GM18502 (cell line): Measurements from ENCODE around the gene AMZ1.
"Not testable (repeated sequence)": the region's sequence is repeated elsewhere in the genome, so short reads cannot be mapped to it uniquely, and the experiment has no call there.

Experiments
- ATAC-seq: cut with Tn5 transposase; IDR thresholded peaks from one replicate; pipeline ENCODE4 v1.9.1; 2021; ENCODE audit warnings: mild to moderate bottlenecking; ENCODE audit not compliant: unreplicated experiment, poor library complexity

The AMZ1 gene

DNA sequence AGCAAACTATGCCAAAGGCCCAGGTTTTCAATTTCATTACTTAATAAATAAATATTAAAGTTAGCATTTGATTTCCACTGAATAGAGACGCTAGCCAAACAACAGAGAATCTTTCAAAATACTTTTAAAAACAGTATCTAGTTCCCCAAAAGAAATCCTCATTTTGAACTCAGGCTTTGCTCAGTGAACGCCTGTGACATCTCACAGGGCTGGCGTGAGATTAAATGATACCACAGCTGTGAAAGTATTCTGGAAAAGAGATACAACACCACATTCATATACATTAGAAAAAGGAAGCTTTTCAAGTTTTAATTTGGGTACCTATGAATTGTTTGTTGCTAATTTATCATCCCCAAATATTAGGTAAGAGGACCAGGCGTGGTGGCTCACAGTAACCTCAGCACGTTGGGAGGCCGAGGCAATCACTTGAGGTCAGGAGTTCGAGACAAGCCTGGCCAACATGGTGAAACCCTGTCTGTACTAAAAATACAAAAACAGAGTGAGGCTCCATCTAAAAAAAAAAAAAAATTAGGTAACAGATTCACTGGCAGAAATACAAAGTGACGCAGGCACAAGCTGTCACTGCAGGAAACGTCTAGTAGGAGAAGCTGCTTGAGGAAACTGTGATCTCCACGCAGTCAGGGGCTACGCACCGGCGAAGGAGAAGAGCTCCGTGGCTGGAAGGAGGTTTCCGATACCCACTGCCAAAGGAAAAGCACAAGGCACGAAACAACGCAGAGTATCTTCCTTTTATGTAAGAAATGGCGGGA lies 50.0 kb downstream of the AMZ1 start:
- ATAC-seq, result no peak

DNA sequence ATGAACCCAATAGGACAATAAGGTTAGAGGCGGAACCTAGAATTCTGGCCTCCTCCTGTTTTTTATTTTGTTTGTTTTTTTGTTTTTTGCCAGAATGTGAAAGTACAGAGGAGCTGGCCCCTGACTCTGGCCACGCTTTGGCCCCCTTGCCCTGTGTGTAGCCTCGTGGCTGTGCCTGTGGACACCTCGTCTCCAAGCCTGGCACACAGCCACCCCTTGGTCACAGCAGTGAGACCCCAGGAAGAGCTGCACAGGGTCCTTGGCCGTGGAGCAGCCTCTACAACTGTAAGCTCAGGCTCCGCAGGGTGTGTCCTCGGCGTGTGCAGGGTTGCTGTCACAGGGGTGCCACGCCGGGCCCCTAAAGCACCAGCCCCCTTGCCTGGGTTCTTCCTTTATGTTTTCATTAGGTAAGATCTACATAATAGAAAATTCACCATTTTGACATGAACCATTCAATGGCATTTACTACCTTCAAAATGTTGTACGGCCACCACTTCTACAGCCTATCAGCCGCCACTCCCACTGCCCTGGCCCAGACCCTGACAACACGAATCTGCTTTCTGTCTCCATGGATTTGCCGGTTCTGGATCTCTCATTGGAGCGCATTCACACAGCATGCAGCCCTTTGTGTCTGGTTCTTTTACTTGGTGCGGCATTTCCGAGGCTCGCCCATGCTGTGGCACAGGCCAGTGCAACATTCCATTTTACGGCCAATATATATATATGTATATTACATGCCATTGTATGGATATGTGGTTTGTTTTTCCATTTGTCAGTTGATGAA lies 51.0 kb downstream of the AMZ1 start:
- no peak for ATAC-seq

DNA sequence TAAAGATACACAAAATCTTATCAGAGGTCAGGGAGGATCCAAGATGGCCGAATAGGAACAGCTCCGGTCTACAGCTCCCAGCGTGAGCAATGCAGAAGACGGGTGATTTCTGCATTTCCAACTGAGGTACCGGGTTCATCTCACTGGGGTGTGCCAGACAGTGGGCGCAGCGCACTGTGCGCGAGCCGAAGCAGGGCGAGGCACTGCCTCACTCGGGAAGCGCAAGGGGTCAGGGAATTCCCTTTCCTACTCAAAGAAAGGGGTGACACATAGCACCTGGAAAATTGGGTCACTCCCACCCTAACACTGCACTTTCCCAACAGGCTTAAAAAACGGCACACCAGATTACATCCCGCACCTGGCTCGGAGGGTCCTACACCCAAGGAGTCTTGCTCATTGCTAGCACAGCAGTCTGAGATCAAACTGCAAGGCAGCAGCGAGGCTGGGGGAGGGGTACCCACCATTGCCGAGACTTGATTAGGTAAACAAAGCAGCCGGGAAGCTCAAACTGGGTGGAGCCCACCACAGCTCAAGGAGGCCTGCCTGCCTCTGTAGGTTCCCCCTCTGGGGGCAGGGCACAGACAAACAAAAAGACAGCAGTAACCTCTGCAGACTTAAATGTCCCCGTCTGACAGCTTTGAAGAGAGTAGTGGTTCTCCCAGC lies 55.7 kb downstream of the AMZ1 start:
- ATAC-seq, result not testable (repeated sequence)

DNA sequence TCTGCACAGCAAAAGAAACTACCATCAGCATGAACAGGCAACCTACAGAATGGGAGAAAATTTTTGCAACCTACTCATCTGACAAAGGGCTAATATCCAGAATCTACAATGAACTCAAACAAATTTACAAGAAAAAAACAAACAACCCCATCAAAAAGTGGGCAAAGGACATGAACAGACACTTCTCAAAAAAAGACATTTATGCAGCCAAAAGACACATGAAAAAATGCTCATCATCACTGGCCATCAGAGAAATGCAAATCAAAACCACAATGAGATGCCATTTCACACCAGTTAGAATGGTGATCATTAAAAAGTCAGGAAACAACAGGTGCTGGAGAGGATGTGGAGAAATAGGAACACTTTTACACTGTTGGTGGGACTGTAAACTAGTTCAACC lies 60.7 kb downstream of the AMZ1 start:
- ATAC-seq, result not testable (repeated sequence)

DNA sequence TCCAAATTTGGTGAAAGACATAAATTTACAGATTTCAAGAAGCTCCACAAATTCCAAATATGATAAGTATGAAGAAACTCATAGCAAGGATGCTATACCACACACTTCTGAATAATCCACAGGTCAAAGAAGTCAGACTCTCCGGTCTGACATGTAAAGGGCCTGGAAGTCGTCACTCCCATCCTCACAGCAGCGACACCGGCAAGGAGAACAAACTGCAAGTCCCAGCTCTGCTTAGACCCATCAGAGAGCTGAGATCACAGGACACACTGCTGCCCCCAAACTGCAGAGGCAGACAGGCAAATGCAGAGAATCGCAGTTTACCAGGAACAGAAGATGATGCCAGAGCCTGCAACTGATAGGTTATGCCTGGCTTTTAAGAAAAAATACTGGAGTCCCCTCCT lies 62.0 kb downstream of the AMZ1 start:
- no peak for ATAC-seq

DNA sequence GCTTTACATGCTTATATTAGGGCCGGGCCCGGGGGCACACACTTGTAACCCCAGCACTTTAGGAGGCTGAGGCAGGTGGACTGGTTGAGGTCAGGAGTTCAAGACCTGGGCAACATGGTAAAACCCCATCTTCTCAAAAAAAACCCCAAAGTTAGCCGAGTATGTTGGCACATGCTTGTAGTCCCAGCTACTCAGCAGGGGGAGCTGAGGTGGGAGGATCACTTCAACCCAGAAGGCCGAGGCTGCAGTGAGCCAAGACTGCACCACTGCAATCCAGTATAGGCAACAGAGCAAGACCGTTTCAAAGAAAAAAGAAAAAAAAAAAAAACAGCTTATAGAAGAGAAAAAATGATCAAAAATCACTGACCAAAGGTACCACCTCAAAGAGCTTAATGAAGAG lies 63.1 kb downstream of the AMZ1 start:
- no peak for ATAC-seq

DNA sequence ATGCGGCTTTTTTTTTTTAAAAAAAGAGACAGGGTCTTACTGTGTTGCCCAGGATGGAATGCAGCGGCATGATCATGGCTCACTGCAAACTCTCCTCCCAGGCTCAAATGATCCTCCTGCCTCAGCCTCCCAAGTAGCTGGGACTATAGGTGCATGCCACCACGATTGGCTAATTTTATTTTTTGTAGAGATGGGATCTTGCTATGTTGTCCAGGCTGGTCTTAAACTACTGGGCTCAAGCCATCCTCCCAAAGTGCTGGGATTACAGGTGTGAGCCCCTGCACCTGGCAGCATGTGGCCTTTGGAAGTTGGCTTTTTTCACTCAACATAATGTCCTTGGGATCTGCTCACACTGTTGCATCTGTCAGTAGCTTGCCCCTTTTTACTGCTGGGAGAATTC lies 65.1 kb downstream of the AMZ1 start:
- ATAC-seq, result no peak

DNA sequence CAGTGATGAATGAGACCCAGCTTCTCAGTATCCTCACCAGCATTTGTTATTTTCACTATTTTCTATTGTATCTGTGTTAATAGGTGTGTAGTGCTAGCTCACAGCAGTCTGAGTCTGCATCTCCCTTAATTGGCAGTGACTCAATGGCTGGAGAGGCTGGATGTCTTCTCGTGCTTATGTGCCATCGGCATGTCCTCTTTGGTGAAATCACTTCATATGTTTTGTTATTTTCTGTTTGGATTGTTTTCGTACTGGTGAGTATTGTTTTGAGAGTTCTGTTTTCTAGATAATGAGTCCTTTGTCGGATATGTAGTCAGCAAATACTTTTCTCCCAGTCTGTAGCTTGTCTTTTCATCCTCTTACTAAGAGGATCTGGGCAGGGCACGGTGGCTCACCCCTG lies 66.1 kb downstream of the AMZ1 start:
- no peak for ATAC-seq

DNA sequence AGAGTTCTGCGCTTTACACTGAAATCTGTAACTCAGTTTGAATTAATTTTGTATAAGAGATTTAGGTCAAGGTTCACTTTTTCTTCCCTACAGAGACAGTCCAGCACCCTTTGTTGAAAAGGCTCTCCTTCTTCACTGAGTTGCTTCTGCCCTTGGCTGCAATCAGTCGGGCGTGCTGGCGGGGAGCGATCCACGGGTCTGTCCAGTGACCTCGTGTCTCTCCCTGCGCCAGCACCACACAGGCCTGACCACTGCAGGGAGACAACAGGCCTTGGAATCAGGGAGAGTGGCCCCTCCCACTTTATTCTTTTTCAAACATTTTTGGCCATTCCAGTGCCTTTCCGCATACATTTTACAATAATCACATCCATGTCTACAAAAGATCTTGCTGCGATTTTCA lies 66.9 kb downstream of the AMZ1 start:
- ATAC-seq, result no peak

DNA sequence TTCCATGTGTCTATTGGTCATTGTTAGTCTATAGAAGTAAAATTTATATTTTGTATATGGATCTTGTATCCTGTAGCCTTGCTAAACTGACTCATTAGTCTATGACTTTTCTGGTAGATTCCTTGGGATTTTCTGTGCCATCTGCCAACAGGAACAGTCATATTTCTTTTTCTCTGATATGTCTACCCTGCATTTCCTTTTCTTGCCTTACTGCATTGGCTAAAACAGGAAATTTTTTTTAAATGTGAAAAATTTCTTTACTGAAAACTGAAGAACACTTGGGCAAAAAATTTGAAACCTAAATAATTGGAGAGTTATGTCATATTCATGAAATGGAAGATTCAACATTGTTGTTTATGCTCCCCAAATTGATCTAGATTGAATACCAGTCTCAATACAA lies 67.5 kb downstream of the AMZ1 start:
- ATAC-seq, result no peak

DNA sequence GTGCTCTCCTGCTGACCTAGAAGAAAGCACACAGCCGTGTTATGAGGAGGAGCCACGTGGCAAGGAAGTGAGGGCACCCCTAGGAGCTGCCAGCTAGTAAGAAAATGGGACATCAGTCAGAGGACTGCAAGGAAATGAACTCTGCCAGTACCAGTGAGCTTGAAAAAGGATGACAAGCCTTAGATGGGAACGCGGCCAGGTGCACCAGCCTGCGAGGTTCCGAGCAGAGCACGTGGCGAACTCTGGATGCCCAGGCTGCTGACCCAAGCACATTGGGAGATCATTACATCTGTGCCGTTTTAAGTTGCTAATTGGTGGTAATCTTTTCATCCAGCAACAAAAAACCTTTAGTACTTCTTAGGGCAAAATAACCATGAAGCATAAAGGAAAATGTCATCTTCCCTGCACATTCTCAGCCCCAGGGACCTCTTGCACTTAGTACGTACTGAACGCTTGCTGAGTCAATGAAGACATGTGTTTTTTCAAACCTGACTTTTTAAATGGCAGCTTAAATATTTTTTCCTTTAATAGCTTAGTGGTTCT lies 69.4 kb downstream of the AMZ1 start:
- ATAC-seq, result peak; percentile 14

DNA sequence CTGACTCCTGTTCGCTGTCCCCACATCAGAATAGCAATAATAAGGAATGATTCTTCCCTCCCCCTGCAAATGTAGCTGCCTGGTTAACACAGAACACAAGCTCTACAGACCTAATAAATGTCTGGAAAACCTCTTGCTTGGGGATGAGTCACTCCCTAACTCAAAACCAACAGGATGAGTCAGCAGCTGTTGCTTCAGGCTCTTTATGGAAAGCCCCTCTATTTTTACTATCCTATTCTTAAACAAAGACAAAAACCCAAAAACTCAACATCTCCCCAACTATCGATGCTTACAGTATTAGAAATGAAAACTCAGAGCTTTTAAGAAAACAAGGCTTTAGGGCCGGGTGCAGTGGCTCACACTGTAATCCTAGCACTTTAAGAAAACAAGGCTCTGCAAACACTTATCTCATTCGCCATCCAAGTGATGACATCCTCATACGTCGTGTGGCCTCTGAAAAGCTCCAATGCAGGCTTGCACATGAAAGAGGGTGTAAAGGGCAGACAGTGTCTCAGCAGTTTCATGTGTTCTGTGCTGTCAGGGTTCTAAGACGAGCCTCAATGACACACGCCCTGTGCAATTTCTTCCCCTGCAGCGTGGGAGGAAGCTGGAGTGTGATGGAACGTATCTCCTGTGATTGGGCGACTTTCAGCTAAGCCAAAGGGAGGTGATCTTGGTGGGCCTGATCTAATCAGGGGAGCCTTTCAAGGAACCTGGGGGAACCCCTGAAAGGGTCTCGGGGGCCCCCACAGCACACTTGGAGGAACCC lies 70.1 kb downstream of the AMZ1 start:
- peak; percentile 85 for ATAC-seq

DNA sequence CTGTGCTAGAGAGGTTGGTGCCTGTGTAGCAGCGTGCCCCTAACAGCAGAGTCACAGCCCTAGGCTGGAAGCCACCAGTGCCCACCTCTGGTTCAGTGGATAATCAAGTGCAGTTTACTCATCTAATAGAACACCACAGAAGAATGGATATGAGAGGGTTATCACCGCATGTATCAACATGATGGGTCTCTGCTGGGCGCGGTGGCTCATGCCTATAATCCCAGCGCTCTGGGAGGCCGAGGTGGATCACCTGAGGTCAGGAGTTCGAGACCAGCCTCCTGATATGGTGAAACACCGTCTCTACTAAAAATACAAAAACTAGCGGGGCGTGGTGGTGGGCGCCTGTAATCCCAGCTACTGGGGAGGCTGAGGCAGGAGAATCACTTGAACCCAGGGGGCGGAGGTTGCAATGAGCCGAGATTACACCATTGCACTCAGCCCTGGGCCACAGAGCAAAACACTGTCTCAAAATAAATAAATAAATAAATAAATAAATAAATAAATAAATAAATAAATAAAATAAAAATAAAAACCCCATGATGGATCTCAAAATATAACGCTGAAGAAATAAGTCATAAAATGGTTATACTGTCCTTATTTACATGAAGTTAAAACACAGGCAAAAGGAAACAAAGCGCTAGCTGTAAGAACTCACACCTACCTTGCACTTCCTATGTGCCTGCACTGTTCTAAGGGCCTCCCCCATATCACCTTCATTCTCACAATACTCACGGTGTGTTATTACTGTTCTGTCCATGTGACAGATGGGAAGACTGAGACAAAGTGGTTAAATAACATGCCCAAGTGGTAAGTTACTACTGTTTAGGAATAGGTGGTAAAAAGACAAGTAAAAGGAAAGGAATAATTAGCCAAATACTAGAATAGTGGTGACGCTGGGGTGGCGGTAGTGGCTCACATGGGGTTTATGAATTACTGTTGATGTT lies 70.9 kb downstream of the AMZ1 start:
- ATAC-seq, result no peak

DNA sequence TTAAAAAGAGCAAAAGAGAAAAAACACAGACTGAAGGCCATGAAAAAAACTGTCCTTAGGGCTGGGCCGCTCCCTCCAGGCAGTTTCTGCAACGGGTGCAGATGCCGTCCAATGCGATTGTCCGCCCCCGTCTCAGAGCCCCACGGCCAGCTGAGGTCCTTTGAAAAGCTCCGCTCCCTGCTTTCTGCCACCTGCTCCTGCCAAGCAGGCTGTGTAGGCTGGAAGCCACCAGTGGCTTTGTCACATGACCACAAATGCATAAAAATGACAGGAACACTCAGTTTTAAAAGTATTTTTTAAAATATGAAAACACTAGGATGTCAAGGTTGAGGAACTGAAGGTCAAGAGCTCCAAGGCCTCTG lies 71.7 kb downstream of the AMZ1 start:
- ATAC-seq, result no peak

DNA sequence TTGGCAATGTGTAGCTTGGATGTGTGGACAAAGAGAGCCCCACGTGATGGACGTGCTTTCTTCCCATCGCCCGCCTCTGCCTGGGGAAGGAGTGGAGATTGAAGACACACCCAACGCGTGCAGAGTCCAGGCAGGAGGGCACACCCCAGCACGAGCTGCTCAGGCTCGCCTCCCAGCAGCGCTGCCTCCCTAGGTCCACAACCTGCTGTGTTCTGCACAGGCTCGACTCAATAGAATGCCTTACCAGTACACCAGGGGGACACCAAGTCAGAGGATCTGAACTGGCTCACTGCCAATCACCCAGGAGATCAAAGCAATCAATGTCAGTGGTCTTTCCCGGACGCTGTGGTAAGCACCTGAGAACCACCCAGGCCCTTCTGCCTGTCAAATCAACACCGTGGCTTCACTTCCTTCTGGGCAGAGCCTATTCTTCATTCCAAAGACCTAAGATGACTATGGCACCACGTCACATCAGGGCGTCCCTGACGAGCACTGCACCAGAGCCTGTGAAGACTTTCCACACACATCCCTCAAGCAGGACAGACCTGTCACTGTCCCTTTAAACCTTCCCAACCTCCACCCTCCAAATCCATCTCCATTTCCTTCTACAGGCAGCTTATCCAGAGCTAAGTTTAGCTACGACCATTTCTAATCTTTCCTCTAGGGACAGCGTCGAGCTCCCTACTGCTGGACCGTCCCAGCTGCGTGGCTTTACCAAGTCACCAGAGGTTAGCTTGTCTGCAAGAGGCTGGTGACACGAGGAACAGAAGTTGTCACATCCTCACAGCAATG lies 72.3 kb downstream of the AMZ1 start:
- ATAC-seq, result no peak

DNA sequence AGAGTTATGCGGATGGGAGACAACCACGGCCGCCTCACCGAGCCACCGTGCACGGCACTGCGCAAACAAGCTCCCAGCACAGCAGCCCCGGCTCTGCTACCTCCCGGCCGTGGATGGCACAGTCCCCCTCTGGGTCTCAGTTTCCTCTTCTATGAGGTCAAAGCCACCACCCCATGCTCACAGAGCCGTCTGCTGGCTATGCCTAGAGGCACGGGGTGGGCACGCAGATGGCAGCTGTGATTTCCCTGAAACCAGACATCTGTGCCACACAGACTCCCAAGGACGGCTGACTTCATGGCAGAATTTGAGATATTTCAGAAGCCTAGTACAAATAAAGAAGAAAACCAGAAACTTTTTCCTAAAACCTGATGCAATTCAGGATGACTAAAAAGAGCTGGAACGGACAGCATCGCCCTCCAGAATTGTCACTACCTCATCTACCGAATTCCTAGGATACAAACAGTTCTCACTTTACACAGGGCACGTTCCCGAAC lies 73.2 kb downstream of the AMZ1 start:
- ATAC-seq, result no peak

DNA sequence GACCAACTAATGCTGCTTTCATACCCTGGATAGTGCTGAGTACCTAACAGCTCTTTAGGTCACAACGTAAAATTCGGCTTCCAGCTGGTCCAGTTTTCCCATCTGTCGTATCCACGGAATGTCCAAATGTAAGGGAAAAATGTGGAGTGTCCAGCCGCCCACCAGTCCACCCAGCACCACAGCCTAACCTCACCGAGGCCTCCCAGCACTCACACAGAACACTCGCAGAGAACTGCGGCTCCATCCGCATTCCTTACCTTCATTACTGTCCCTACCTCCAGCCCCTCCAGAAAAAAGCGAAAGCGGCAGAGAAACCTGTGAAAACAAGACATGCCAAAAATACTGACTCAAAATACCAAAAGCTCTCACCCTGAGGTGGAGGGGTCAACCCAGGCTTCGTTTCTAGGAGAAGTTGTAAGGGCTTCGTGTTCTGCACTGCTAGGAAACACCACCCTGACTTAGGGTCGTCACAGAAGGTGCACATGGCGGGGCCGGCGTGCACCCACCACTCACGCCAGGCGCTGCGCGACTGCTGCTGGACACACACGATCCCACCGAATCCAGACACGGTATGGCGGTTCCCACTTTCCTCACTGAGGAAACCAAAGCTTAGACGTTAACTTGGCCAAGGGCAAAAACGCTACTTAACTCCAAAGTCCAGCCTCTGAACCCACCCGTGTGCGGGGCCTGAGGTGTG lies 73.9 kb downstream of the AMZ1 start:
- ATAC-seq, result no peak

DNA sequence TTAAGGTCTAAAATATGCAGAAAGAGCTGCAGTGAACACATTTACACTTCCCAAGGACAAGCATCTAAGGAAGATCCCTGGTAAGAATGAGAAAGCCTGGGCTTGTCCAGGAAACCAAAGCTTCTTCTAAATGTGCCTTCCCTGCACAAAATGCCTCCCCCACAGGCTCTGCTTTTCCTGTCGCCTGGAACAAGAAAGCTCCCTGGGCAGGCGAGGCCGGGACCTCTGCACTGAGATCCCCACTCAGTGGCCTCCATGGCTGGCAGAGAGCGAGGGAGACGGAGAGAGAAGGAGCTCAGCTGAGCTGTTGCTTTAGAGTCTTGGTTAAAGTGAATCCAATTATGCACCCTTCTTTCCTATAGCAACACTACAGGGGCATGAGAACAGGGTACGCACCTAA lies 75.6 kb downstream of the AMZ1 start:
- ATAC-seq, result no peak
